ENCODE results near the gene WDR3.

DNA sequence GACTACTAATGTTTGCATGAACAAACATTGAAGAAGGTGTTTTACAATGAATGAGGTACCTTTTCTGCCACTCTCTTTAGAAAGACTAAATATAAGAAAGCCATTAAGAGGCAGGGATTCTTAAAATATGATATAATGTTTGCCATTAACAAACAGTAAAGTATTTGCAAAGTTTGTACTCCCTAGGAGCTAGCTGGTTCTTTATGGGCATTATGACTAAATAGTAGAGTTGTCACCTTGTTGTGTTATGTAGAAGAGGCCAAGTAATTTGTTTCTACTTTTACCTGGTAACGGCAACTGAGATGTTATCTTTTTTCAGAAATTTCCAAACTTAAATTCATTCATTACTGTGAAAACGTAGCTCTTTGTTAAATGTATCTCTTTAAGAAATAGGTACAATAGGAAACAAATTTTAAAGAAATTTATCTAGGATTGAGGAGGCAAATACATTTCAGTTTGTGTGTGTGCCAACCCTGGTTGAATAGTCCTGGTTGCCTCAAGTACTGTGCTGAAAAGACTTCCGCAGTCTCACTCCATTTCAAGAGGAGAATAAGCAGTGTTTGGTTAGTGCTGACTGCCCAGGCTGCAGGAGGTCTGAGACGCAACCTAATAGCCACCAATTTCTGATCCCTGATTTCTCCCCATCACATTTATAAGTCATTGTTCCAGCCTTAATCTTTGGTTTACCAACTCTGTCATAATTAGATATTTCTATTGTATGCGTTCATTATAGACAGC, 52.1 kb downstream of the WDR3 start:
- no peak for TF ChIP-seq POLR2A (IDR thresholded peaks at IDR 0.05; ENCODE audit: low read depth, low read length)
- no peak for TF ChIP-seq POLR2AphosphoS5 (IDR thresholded peaks at IDR 0.05; ENCODE audit: low read depth, low read length)
- TF ChIP-seq TAF1 (IDR thresholded peaks at IDR 0.05; ENCODE audit: borderline replicate concordance, low read depth, low read length), result no peak
